ENCODE data around the gene SPRR2A. TPM values are rescaled to one million over a fixed set of nuclear protein-coding genes. Genes with fewer than 3 reads are reported as not detected.
"Not testable (repeated sequence)": the region's sequence is repeated elsewhere in the genome, so short reads cannot be mapped to it uniquely, and the experiment has no call there.

The SPRR2A gene
- total RNA-seq, 2 experiments from 2014 or later, result not detected

GRCh38 chr1:153011235-153011758, 46.0 kb downstream of the SPRR2A start:
- DNase-seq; intact Hi-C loops (cut with micrococcal nuclease); H3K4me3 Mint-ChIP-seq; H3K27ac Mint-ChIP-seq; H3K27me3 Mint-ChIP-seq (ENCODE audit: low read depth); H3K4me1 Mint-ChIP-seq (ENCODE audit: low read depth); H3K36me3 Mint-ChIP-seq (ENCODE audit: low read depth); CTCF ChIA-PET; H3K9me3 Mint-ChIP-seq: not testable (repeated sequence)

Other genes with a start within 250 kb of the SPRR2A start
- not detected for gene LCE1B, start 245.5 kb downstream of the SPRR2A start, total RNA-seq
- gene LCE1A, start 230.0 kb downstream of the SPRR2A start, total RNA-seq, result not detected
- gene LCE6A, start 214.7 kb downstream of the SPRR2A start, total RNA-seq, result not detected
- gene LCE7A, start 197.5 kb downstream of the SPRR2A start, total RNA-seq, result not detected
- gene SMCP, start 179.2 kb downstream of the SPRR2A start, total RNA-seq, result not detected
- gene IVL, start 149.0 kb downstream of the SPRR2A start, total RNA-seq, result not detected
- gene SPRR5, start 110.3 kb downstream of the SPRR2A start, total RNA-seq, result not detected
- not detected for gene SPRR4, start 86.9 kb downstream of the SPRR2A start, total RNA-seq
- gene SPRR1A, start 73.4 kb downstream of the SPRR2A start, total RNA-seq, result not detected
- gene SPRR3, start 55.8 kb downstream of the SPRR2A start, total RNA-seq, result not detected
- gene SPRR1B, start 26.3 kb downstream of the SPRR2A start, total RNA-seq, result not detected
- not detected for gene SPRR2D, start 16.4 kb downstream of the SPRR2A start, total RNA-seq
- gene SPRR2B, start 14.1 kb upstream of the SPRR2A start, total RNA-seq, result not detected
- not detected for gene SPRR2E, start 37.0 kb upstream of the SPRR2A start, total RNA-seq
- not detected for gene SPRR2F, start 56.0 kb upstream of the SPRR2A start, total RNA-seq
- not detected for gene SPRR2G, start 93.4 kb upstream of the SPRR2A start, total RNA-seq
- not detected for gene LELP1, start 145.9 kb upstream of the SPRR2A start, total RNA-seq
- not detected for gene PRR9, start 160.1 kb upstream of the SPRR2A start, total RNA-seq
- not detected for gene LORICRIN, start 202.2 kb upstream of the SPRR2A start, total RNA-seq

All from activated naive CD4-positive, alpha-beta T cell treated with anti-CD3 and anti-CD28 coated beads for 36 hours (primary cell).